Dedifferentiated amniotic fluid mesenchymal stem cell (primary cell): ENCODE results near the gene CXCL17.

Source experiments
- DNase-seq: peaks from one replicate; pipeline ENCODE4 v3.0.0-alpha.2; 2016; ENCODE audit errors: extremely low spot score

The CXCL17 gene

GRCh38 chr19:42397263-42398166, 45.2 kb downstream of the CXCL17 start:
- no peak for DNase-seq

- DNase-seq, result peak; percentile 99
Observed at GRCh38 chr19:42396381-42397262, 46.1 kb downstream of the CXCL17 start.

- DNase-seq, result no peak
Observed at GRCh38 chr19:42394751-42395150, 48.0 kb downstream of the CXCL17 start.

- no peak for DNase-seq
Observed at GRCh38 chr19:42392165-42392564, 50.6 kb downstream of the CXCL17 start.

GRCh38 chr19:42389899-42390298, 52.8 kb downstream of the CXCL17 start, which contains the start of gene CNFN:
TSS of gene CNFN (minus strand) at chr19:42390297. CDS start at chr19:42389037, 1,260 bp downstream.
- no peak for DNase-seq

GRCh38 chr19:42388851-42389489, 53.8 kb downstream of the CXCL17 start:
- DNase-seq, result no peak

GRCh38 chr19:42386974-42387707, 55.6 kb downstream of the CXCL17 start:
- no peak for DNase-seq

GRCh38 chr19:42380155-42380554, 62.6 kb downstream of the CXCL17 start:
- no peak for DNase-seq
